HCT116 (cell line): Measurements from ENCODE around the gene UMPS. TPM values are rescaled to one million over a fixed set of nuclear protein-coding genes. Genes with fewer than 3 reads are reported as not detected.

Source experiments
- ATAC-seq: fragments of 200-7000 bp; cut with Tn5 transposase; 2 replicates; pipeline ENCODE4 v1.9.1; 2020; ENCODE audit warnings: mild to moderate bottlenecking, moderate library complexity
- BruUV-seq: library from RNA; stranded (reverse); fragments of 400-500 nt; replicated peaks from 2 replicates; lab custom pipeline; 2021; lab: Mats Ljungman, UMichigan
- CTCF ChIA-PET: fragments of 300-600 bp; sonication (Branson Sonifier 250); formaldehyde crosslinking; loops from one replicate; lab custom pipeline; 2021; ENCODE audit warnings: antibody characterized with exemption; lab: Charles Lee
- POLR2A ChIA-PET: fragments of 300-600, 350-600 bp; sonication (Branson Sonifier 250); formaldehyde crosslinking; loops from one replicate; lab custom pipeline; 2021; ENCODE audit warnings: antibody characterized with exemption; lab: Charles Lee
- RAD21 ChIA-PET, 2 experiments: fragments of 300-600 bp; sonication (Branson Sonifier 250); formaldehyde crosslinking; loops; one replicate each; lab custom pipeline; 2023; ENCODE audit warnings: low total read pairs in 2 of 2; ENCODE audit not compliant: uncharacterized antibody in 2 of 2, unreplicated experiment in 2 of 2, low non-redundant PET in 1 of 2; lab: Charles Lee
- DNase-seq: peaks from one replicate; pipeline ENCODE4 v3.0.0-alpha.2; 2010; ENCODE audit warnings: low read depth, low spot score
- H2AFZ ChIP-seq: fragments of 200-600 bp; shearing (Covaris generic), sonication (generic); 2 replicates; pipeline ENCODE4 v1.6.1; 2017; ENCODE audit warnings: low read depth, mixed run types, mixed read lengths, antibody characterized with exemption, low read length; ENCODE audit not compliant: poor library complexity, severe bottlenecking
- H3K27ac ChIP-seq: 2 replicates; pipeline ENCODE4 v1.5.1; 2012; ENCODE audit warnings: low read depth, low read length
- H3K27me3 ChIP-seq: fragments of 200-600 bp; sonication (generic); 2 replicates; pipeline ENCODE4 v1.6.1; 2016; ENCODE audit warnings: mixed run types, low read length, mixed read lengths; ENCODE audit not compliant: insufficient read depth
- H3K36me3 ChIP-seq, 2 experiments: fragments of 200-500 bp in 1 of 2; fragments of 200-600 bp in 1 of 2; sonication (Bioruptor generic) in 1 of 2; sonication (generic) in 1 of 2; 2 replicates each; pipeline versions ENCODE4 v1.5.1 to v1.6.1; 2014 to 2016; ENCODE audit warnings: low read length in 2 of 2, inconsistent platforms in 1 of 2, mixed read lengths in 1 of 2, mixed run types in 1 of 2; ENCODE audit not compliant: insufficient read depth in 2 of 2, control insufficient read depth in 1 of 2
- H3K4me1 ChIP-seq, 2 experiments: fragments of 200-600 bp in 1 of 2; sonication (generic) in 1 of 2; 2 replicates each; pipeline versions ENCODE4 v1.5.1 to v1.6.1; 2012 to 2017; ENCODE audit warnings: low read length in 2 of 2, inconsistent platforms in 1 of 2, mild to moderate bottlenecking in 1 of 2, mixed read lengths in 1 of 2, mixed run types in 1 of 2, moderate library complexity in 1 of 2; ENCODE audit not compliant: insufficient read depth in 2 of 2, control insufficient read depth in 1 of 2
- H3K4me2 ChIP-seq: fragments of 200-600 bp; sonication (generic); 2 replicates; pipeline ENCODE4 v1.6.1; 2017; ENCODE audit warnings: mixed run types, low read length, mixed read lengths
- H3K4me3 ChIP-seq, 2 experiments: fragments of 200-600 bp in 1 of 2; sonication (generic) in 1 of 2; replicated peaks in 1 of 2; 2 replicates each; pipeline ENCODE4 v1.5.1; 2011 to 2016; ENCODE audit warnings: low read length in 2 of 2, control low read depth in 1 of 2, low read depth in 1 of 2, mild to moderate bottlenecking in 1 of 2, mixed read lengths in 1 of 2, mixed run types in 1 of 2
- H3K79me2 ChIP-seq: fragments of 200-600 bp; sonication (generic); 2 replicates; pipeline ENCODE4 v1.6.1; 2017; ENCODE audit warnings: mild to moderate bottlenecking, mixed run types, low read length, moderate library complexity, mixed read lengths; ENCODE audit not compliant: insufficient read depth
- H3K9ac ChIP-seq: fragments of 200-600 bp; sonication (generic); 2 replicates; pipeline ENCODE4 v1.6.1; 2016; ENCODE audit warnings: low read length, mixed read lengths
- H3K9me2 ChIP-seq: fragments of 200-600 bp; sonication (generic), shearing (Covaris generic); 2 replicates; pipeline ENCODE4 v1.6.1; 2017; ENCODE audit warnings: mixed run types, mild to moderate bottlenecking, moderate library complexity; ENCODE audit not compliant: insufficient read depth
- H3K9me3 ChIP-seq, 2 experiments: fragments of 200-500 bp in 1 of 2; fragments of 200-600 bp in 1 of 2; sonication (Bioruptor generic) in 1 of 2; sonication (generic) in 1 of 2; 2 replicates each; pipeline ENCODE4 v1.6.1; 2014 to 2017; ENCODE audit warnings: low read length in 2 of 2, mixed read lengths in 2 of 2, inconsistent platforms in 1 of 2, low read depth in 1 of 2, mild to moderate bottlenecking in 1 of 2, mixed run types in 1 of 2, moderate library complexity in 1 of 2; ENCODE audit not compliant: control insufficient read depth in 1 of 2, insufficient read depth in 1 of 2
- H4K20me1 ChIP-seq: fragments of 200-600 bp; sonication (generic), shearing (Covaris generic); 2 replicates; pipeline ENCODE4 v1.6.1; 2017; ENCODE audit warnings: mixed run types, mild to moderate bottlenecking, moderate library complexity; ENCODE audit not compliant: insufficient read depth
- CBX3 ChIP-seq: IDR thresholded peaks from 2 replicates; pipeline ENCODE4 v1.6.1; 2012; ENCODE audit warnings: low read depth
- CEBPB ChIP-seq: IDR thresholded peaks from 2 replicates; pipeline ENCODE4 v1.6.1; 2012; ENCODE audit warnings: low read depth
- CTCF ChIP-seq, 3 experiments: fragments of 200-600 bp in 1 of 3; sonication (generic) in 1 of 3; IDR thresholded peaks in 2 of 3; conservative IDR thresholded peaks in 1 of 3; 2 replicates each; pipeline ENCODE4 v1.5.1; 2012 to 2017; ENCODE audit warnings: low read depth in 2 of 3, low read length in 2 of 3, antibody characterized with exemption in 1 of 3, borderline replicate concordance in 1 of 3, control low read depth in 1 of 3, mild to moderate bottlenecking in 1 of 3, mixed read lengths in 1 of 3, mixed run types in 1 of 3, moderate library complexity in 1 of 3; ENCODE audit not compliant: insufficient read depth in 1 of 3
- EGR1 ChIP-seq: IDR thresholded peaks from 2 replicates; pipeline ENCODE4 v1.6.1; 2012; ENCODE audit warnings: low read depth
- ELF1 ChIP-seq: IDR thresholded peaks from 2 replicates; pipeline ENCODE4 v1.6.1; 2012; ENCODE audit warnings: low read depth, borderline replicate concordance
- FOSL1 ChIP-seq: IDR thresholded peaks from 2 replicates; pipeline ENCODE4 v1.6.1; 2012; ENCODE audit warnings: low read depth
- JUND ChIP-seq: IDR thresholded peaks from 2 replicates; pipeline ENCODE4 v1.6.1; 2012
- POLR2AphosphoS5 ChIP-seq: IDR thresholded peaks from 2 replicates; pipeline ENCODE4 v1.6.1; 2011; ENCODE audit warnings: mild to moderate bottlenecking, low read depth, low read length, moderate library complexity
- REST ChIP-seq: IDR thresholded peaks from 2 replicates; pipeline ENCODE4 v1.6.1; 2012; ENCODE audit warnings: low read depth
- SP1 ChIP-seq: IDR thresholded peaks from 2 replicates; pipeline ENCODE4 v1.6.1; 2012; ENCODE audit warnings: low read depth
- SRF ChIP-seq: IDR thresholded peaks from 2 replicates; pipeline ENCODE4 v1.6.1; 2012; ENCODE audit warnings: low read depth
- ZBTB33 ChIP-seq: IDR thresholded peaks from 2 replicates; pipeline ENCODE4 v1.6.1; 2011; ENCODE audit warnings: mild to moderate bottlenecking, low read length, moderate library complexity; ENCODE audit not compliant: insufficient replicate concordance; ENCODE audit errors: extremely low read depth
- ZFX ChIP-seq: fragments of 450-650 bp; IDR thresholded peaks from 2 replicates; pipeline ENCODE4 v1.6.1; 2017
- ZNF274 ChIP-seq: fragments of 200-500 bp; sonication (Bioruptor generic); IDR thresholded peaks from 2 replicates; pipeline ENCODE4 v1.6.1; 2014; ENCODE audit warnings: mild to moderate bottlenecking, low read depth, low read length, inconsistent platforms
- intact Hi-C: fragments of 100-400 bp; cut with micrococcal nuclease; formaldehyde crosslinking; loops from 2 replicates; pipeline ENCODE4 v1.10.0; 2022
- total RNA-seq: library from RNA; stranded (reverse); gene quantifications from one replicate; pipeline ENCODE4 v1.2.1, GENCODE V29; 2021; ENCODE audit not compliant: unreplicated experiment

The UMPS gene
- total RNA-seq, 1 experiment from 2014 or later = 41.3 TPM

- no peak overlapping the region for H2AFZ ChIP-seq
- H3K27ac ChIP-seq = no peak overlapping the region
- no peaks in the 10 kb centered on the region for H4K20me1 ChIP-seq
- TF ChIP-seq CEBPB (no peak), ELF1 (no peak), POLR2AphosphoS5 (no peak), ZFX (no peak), ZBTB33 (no peak), SP1 (no peak), CBX3 (no peak), EGR1 (no peak), ZNF274 (no peak), FOSL1 (no peak), SRF (no peak), REST (no peak), JUND (no peak), CTCF (IDR thresholded peaks at IDR 0.05 in 2 of 3, conservative IDR thresholded peaks at IDR 0.05 in 1 of 3; ENCODE audit: borderline replicate concordance in 1 of 3, insufficient read depth in 1 of 3, low read depth in 2 of 3, low read length in 2 of 3) (no peak)
- H3K4me3 ChIP-seq = no peak overlapping the region
- no peaks in the 10 kb centered on the region for H3K27me3 ChIP-seq
- H3K9ac ChIP-seq = no peak overlapping the region
- intact Hi-C loops = no loop called here
- H3K9me2 ChIP-seq = no peaks in the 10 kb centered on the region
- ChIA-PET CTCF (interaction anchor here (1.3 kb wide), 1 partner anchor 13 kb away, joined by 3 read pairs; no protein-coding TSS in a partner anchor), RAD21 (no interaction called here), POLR2A (no interaction called here)
- ATAC-seq (peak; percentile 85), DNase-seq (no peak)
- H3K4me2 ChIP-seq = peak overlapping the region; percentile 47
- peaks cover 0 to 5% of the 10 kb centered on the region in 2 experiments; a peak in 1 of 4 replicates for H3K36me3 ChIP-seq
- H3K9me3 ChIP-seq = no peaks in the 10 kb centered on the region
- no TSS peak for BruUV-seq
- H3K79me2 ChIP-seq = no peaks in the 10 kb centered on the region
- peaks cover 10 to 16% of the 10 kb centered on the region in 2 experiments for H3K4me1 ChIP-seq
Observed at GRCh38 chr3:124774327-124774718, 44.1 kb downstream of the UMPS start.
